ENCODE measurements around the gene KMT2E.

KMT2E gene

DNA sequence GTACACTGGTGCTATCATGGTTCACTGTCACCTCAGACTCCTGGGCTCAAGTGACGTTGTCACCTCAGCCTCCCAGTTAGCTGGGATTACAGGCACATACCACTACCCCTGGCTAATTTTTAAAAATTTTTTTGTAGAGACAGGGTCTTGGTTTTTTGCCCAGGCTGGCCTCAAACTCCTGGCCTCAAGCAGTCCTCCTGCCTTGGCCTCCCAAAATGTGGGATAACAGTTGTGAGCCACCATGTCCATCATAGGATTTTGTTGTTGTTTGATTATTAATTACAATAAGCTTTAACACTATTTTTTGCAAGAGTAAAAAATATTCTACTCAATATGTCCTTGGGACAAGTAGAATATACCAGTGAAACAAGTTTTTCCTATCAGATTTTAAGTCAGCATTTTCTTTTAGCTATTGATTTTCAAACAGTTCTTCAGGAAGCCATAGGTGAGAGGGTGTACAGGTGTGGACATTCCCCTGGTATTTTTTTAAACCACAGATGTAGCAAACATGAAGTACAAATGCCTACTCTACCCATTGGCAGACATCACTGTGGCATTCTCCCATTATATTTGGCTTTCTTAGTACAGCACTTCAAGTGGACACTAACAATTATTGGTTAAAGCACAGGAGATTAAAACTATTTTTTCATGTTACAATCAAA lies 18.7 kb downstream of the KMT2E start (continued):
- TF ChIP-seq ZNF2 (tag by site-specific recombination; IDR thresholded peaks at IDR 0.05), result no peak

DNA sequence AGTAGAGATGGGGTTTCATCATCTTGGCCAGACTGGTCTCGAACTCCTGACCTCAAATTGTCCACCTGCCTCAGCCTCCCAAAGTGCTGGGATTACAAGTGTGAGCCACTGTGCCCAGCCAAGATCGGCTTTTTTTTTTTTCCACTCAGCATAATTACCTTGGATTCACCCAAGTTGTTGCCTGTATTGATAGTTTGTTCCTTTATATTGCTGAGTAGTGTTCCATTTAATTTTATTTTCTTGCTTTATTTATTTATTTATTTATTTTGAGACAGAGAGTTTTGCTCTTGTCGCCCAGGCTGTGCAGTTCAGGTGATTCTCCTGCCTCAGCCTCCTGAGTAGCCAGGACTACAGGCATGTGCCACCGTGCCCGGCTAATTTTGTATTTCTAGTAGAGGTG lies 21.3 kb downstream of the KMT2E start:
- POLR2A ChIA-PET, result interaction anchor here (0.7 kb wide), 1 partner anchor 53 kb away, joined by 4 read pairs; no protein-coding TSS in a partner anchor
- H3K4me3 ChIP-seq (ENCODE audit: low read depth, low read length), result no peak overlapping the region
- H3K4me1 ChIP-seq (ENCODE audit: control insufficient read depth, insufficient read depth, low read length), result no peaks in the 10 kb centered on the region
- CTCF ChIA-PET, result no interaction called here
- H3K27ac ChIP-seq (ENCODE audit: extremely low read depth, low read depth, low read length), result no peak overlapping the region
- no peaks in the 10 kb centered on the region for H3K9me3 ChIP-seq (ENCODE audit: control insufficient read depth, insufficient read depth, low read depth, low read length)
- TF ChIP-seq, protein P1, sequence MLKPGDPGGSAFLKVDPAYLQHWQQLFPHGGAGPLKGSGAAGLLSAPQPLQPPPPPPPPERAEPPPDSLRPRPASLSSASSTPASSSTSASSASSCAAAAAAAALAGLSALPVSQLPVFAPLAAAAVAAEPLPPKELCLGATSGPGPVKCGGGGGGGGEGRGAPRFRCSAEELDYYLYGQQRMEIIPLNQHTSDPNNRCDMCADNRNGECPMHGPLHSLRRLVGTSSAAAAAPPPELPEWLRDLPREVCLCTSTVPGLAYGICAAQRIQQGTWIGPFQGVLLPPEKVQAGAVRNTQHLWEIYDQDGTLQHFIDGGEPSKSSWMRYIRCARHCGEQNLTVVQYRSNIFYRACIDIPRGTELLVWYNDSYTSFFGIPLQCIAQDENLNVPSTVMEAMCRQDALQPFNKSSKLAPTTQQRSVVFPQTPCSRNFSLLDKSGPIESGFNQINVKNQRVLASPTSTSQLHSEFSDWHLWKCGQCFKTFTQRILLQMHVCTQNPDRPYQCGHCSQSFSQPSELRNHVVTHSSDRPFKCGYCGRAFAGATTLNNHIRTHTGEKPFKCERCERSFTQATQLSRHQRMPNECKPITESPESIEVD (tag by site-specific recombination; IDR thresholded peaks at IDR 0.05), result no peak
- TF ChIP-seq ZNF146 (tag by site-specific recombination; IDR thresholded peaks at IDR 0.05), result peak; percentile 72
- H3K36me3 ChIP-seq (ENCODE audit: control insufficient read depth in 2 of 2, insufficient read depth in 1 of 2, low read length in 2 of 2), result no peaks in the 10 kb centered on the region; a peak in 1 of 3 replicates

- TF ChIP-seq ZFP3 (tag by site-specific recombination; IDR thresholded peaks at IDR 0.05; ENCODE audit: low read depth) (no peak), ZBTB17 (tag by site-specific recombination; IDR thresholded peaks at IDR 0.05) (peak; percentile 49; the same call in 1 of the 2 replicates), ZNF362 (tag by site-specific recombination; IDR thresholded peaks at IDR 0.05) (0 out of 2 replicates have a peak, but pooled peaks have one; percentile 69), ZNF18 (tag by site-specific recombination; IDR thresholded peaks at IDR 0.05) (peak; percentile 40; the same call in 1 of the 2 replicates), ZNF292 (tag by site-specific recombination; IDR thresholded peaks at IDR 0.05; ENCODE audit: borderline replicate concordance, low read depth) (no peak), MYNN (tag by site-specific recombination; IDR thresholded peaks at IDR 0.05; ENCODE audit: borderline replicate concordance) (no peak), RBAK (tag by site-specific recombination; IDR thresholded peaks at IDR 0.05) (no peak), ZNF138 (tag by site-specific recombination; IDR thresholded peaks at IDR 0.05; ENCODE audit: borderline replicate concordance) (no peak), GLIS1 (tag by site-specific recombination; IDR thresholded peaks at IDR 0.05) (peak; percentile 70)
- TF ChIP-seq, protein P2, sequence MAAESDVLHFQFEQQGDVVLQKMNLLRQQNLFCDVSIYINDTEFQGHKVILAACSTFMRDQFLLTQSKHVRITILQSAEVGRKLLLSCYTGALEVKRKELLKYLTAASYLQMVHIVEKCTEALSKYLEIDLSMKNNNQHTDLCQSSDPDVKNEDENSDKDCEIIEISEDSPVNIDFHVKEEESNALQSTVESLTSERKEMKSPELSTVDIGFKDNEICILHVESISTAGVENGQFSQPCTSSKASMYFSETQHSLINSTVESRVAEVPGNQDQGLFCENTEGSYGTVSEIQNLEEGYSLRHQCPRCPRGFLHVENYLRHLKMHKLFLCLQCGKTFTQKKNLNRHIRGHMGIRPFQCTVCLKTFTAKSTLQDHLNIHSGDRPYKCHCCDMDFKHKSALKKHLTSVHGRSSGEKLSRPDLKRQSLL (tag by site-specific recombination; IDR thresholded peaks at IDR 0.05), result 0 out of 2 replicates have a peak, but pooled peaks have one; percentile 20
- TF ChIP-seq, protein P3, sequence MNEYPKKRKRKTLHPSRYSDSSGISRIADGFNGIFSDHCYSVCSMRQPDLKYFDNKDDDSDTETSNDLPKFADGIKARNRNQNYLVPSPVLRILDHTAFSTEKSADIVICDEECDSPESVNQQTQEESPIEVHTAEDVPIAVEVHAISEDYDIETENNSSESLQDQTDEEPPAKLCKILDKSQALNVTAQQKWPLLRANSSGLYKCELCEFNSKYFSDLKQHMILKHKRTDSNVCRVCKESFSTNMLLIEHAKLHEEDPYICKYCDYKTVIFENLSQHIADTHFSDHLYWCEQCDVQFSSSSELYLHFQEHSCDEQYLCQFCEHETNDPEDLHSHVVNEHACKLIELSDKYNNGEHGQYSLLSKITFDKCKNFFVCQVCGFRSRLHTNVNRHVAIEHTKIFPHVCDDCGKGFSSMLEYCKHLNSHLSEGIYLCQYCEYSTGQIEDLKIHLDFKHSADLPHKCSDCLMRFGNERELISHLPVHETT (tag by site-specific recombination; IDR thresholded peaks at IDR 0.05), result no peak
- TF ChIP-seq, protein P4, sequence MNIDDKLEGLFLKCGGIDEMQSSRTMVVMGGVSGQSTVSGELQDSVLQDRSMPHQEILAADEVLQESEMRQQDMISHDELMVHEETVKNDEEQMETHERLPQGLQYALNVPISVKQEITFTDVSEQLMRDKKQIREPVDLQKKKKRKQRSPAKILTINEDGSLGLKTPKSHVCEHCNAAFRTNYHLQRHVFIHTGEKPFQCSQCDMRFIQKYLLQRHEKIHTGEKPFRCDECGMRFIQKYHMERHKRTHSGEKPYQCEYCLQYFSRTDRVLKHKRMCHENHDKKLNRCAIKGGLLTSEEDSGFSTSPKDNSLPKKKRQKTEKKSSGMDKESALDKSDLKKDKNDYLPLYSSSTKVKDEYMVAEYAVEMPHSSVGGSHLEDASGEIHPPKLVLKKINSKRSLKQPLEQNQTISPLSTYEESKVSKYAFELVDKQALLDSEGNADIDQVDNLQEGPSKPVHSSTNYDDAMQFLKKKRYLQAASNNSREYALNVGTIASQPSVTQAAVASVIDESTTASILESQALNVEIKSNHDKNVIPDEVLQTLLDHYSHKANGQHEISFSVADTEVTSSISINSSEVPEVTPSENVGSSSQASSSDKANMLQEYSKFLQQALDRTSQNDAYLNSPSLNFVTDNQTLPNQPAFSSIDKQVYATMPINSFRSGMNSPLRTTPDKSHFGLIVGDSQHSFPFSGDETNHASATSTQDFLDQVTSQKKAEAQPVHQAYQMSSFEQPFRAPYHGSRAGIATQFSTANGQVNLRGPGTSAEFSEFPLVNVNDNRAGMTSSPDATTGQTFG (tag by site-specific recombination; IDR thresholded peaks at IDR 0.05; ENCODE audit: borderline replicate concordance), result no peak
- no peaks in the 10 kb centered on the region for H3K4me1 ChIP-seq (ENCODE audit: control insufficient read depth, insufficient read depth, low read length)
- no peak overlapping the region for H3K4me3 ChIP-seq (ENCODE audit: low read depth, low read length)
- no peaks in the 10 kb centered on the region for H3K9me3 ChIP-seq (ENCODE audit: control insufficient read depth, insufficient read depth, low read depth, low read length)
- no peak overlapping the region for H3K27ac ChIP-seq (ENCODE audit: extremely low read depth, low read depth, low read length)
- H3K36me3 ChIP-seq (ENCODE audit: control insufficient read depth in 2 of 2, insufficient read depth in 1 of 2, low read length in 2 of 2), result peaks cover 4 to 5% of the 10 kb centered on the region in 2 experiments; a peak in 2 of 3 replicates
- POLR2A ChIA-PET, result interaction anchor here (0.7 kb wide), 1 partner anchor 52 kb away, joined by 4 read pairs; no protein-coding TSS in a partner anchor
- CTCF ChIA-PET, result no interaction called here
Observed at GRCh38 chr7:105036217-105037168, 22.5 kb downstream of the KMT2E start.

Data from HEK293 (cell line).